ENCODE measurements around the gene PPM1F.

DNA sequence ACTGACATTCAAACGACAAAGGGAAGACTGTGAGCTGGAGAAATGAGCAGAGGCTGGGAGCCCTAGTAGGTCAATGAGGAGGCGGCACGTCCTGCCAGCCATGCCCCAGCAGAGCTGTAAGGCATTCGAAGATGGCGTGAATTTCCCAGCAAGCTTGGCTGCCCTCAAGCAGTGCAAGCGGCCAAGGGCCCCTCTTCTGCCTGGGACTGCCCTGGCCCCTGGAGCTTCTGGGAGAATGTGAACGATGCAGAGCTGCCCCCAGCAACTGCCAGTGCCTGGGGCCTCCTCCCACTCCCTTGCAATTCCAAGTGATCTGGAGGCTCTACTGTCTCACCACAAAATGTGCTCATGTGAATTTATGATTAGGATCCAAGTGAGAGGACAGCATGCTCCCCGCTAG lies 4.3 kb downstream of the PPM1F start:
- TF ChIP-seq, protein P1, sequence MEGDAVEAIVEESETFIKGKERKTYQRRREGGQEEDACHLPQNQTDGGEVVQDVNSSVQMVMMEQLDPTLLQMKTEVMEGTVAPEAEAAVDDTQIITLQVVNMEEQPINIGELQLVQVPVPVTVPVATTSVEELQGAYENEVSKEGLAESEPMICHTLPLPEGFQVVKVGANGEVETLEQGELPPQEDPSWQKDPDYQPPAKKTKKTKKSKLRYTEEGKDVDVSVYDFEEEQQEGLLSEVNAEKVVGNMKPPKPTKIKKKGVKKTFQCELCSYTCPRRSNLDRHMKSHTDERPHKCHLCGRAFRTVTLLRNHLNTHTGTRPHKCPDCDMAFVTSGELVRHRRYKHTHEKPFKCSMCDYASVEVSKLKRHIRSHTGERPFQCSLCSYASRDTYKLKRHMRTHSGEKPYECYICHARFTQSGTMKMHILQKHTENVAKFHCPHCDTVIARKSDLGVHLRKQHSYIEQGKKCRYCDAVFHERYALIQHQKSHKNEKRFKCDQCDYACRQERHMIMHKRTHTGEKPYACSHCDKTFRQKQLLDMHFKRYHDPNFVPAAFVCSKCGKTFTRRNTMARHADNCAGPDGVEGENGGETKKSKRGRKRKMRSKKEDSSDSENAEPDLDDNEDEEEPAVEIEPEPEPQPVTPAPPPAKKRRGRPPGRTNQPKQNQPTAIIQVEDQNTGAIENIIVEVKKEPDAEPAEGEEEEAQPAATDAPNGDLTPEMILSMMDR (IDR thresholded peaks at IDR 0.05), result no peak
- no peak for TF ChIP-seq POLR2AphosphoS5 (IDR thresholded peaks at IDR 0.05)
- no peak for TF ChIP-seq POLR2A (IDR thresholded peaks at IDR 0.05)
- TF ChIP-seq EP300 (IDR thresholded peaks at IDR 0.05), result no peak
